GM18508 (cell line): ENCODE results near the gene SRP68.

Source experiments
- ATAC-seq: cut with Tn5 transposase; IDR thresholded peaks from one replicate; pipeline ENCODE4 v1.9.1; 2021; ENCODE audit warnings: moderate number of reproducible peaks; ENCODE audit not compliant: insufficient read depth, unreplicated experiment

Gene SRP68

DNA sequence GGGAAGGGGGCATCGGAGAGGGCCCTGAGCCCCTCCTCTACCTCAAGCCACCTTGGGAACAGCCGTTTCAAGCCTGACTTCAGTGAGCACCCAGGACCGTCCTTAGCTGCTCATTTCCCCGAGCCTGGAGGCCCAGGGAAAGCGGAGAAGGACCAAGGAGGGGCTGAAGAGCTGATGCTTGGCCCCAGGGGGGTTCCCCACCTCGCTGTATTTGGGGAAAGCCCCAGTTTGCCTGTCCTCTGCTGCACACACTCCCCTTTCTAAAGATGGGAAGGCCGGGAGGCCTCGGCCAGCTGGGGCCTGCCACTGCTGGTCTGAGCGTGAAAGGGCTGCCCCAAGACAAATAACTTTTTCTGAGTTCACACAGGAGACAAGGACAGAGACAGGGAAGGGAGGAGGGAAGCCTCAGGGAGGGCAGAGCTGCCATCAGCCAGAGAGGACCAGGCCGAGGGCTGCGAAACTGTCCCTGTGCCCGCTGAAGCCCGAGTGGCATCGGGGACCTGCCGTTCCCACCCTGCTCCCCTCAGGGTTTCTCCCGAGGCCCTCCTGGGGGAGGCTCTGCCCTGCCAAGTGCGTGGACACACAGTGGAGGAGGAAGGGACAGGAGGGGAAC is 18.3 kb upstream of the SRP68 start:
- ATAC-seq = no peak

DNA sequence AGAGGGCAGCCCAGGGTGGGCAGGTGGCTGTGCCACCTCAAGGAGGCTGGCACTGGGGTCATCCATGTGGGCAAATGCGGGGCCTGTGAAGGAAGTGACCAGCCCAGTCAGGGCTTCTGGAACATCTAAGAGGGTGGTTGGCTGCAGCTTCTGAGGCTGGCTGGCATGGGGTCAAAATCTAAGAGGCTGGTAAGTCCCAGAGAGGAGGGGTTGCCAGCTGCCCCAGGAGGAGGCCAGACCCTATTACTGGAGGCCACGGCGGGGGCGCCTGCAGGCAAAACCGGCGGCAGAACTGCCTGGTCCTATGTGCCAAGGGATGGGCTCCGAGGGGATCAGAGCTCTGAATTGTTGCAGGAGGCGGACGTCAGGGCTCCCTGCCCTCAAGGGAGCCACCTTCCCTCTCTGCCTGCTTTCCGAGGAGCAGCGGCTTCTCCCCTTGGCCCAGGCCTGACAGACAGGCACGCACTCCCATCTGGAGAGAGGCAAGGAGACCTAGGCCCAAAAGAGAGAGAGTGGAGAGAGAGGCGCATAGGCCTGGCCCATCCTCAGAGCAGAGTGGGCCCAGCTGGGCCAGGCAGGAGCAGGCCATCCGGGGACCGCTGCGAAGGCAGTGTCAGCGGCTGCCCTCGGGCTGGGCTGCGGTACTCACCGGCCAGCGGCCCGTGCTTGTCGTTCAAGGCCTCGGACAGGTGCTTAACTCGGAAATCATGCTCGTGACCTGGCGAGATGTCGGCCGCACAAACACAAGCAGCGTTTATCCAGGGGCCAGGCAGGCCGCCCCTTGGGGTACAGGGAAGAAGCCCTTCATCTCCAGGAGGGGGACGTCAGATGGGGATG is 17.6 kb upstream of the SRP68 start:
- ATAC-seq = no peak

DNA sequence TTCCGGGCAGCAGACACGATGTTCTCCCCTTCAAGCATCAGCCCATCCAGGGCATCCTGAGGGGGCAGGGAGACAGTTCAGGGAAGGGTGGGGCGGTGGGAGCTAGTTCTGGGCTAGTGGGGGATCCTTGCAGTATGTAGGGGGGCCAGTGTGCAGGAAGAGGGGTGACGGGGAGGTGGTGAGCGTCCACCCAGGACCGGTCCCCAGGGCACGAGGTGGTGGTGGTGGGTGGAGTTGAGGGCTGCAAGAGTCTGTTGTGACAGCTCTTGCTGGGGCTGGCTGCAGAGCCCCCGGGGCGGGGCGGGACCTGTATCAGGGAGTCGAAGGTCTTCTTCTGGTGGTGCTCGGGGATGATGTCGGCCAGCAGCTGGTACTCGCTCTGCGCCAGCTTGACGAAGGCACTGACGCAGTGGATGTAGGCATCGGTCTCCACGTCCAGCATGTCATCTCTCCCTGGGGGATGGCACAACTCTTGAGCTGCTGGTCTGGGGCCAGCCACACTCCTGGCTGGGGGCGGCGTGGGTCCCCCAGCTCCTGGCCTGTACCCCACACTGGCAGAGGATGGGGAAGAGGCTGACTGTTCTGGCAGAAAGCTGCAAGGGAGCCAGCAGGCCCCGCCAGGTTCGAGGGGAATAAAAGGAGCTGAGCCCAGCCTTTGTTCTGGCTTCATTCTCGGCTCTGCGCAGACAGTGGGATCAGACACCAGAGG is 16.7 kb upstream of the SRP68 start:
- ATAC-seq = no peak

DNA sequence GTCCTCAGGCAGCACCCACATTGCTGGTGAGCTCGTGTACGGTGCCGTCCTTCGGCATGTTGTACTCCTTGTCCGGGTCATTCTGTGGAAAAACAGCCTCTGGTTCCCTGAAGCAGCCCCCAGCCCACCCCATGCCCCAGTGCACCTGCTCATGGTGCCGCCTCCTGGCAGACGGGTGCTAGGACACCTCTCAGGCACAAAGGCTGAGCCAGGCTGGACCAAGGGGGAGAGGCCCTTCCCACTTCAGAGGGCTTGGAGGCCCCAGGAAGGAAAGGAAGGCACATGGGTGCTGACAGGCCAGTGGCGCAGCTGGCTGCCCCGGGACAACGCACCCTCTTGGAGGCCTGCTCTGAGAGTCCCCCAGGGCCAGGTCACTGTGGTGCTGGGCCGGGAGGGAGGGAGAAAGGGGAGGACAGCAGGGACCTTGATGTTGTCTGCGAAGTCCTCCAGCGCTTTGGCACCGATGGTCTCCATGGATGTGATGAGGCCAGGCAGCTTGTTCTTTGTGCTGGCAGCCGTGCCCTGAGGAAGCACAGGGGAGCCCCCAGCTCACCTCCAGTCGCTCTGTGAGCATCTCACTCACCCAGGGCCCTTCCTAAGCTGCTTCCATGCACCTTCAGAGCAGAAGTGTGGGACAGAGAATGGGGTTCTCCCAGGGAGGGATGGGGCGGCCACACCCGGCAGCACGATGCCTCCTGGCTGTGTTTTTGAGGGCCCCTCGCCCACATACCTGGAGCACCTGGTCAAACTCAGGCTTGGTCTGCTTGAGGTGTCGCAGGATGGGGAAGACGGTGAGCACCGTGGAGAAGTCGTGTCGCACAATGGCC is 15.9 kb upstream of the SRP68 start:
- ATAC-seq = no peak

- no peak for ATAC-seq
Observed at GRCh38 chr17:76087531-76087930, 15.2 kb upstream of the SRP68 start.

- ATAC-seq = no peak
Observed at GRCh38 chr17:76086384-76086783, 14.1 kb upstream of the SRP68 start.

DNA sequence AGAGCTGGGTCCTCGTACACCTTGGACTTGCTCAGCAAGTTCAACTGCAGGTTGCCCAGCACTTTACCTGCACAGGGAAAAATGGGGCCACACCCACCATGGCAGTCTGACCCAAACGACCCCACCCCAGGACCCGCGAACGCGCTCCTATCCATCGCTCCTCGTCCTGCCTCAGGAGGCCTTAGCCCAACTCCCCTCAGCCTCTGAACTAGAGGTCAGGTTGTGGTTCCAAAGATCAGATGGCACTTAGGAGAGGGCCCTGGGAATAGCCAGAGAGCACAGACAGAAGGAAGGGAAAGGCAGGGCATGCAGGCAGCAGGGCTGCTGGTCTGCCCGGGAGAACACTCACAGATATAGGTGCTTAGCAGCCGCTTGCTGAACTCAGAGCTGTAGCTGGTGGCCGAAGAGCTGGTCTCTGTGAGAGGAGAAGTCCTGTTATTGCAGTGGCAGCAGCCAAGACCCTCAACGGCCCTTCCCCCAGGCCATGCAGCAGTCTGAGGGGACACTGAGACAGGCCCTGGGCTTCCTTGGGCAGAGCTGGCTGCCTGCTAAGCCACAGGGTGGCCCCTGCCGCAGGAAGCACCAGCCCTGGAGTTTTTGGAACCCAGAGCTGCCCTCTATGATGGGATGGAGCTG is 13.5 kb upstream of the SRP68 start:
- ATAC-seq = no peak

- ATAC-seq = no peak
Observed at GRCh38 chr17:76085066-76085730, 12.9 kb upstream of the SRP68 start.

- ATAC-seq = no peak
Observed at GRCh38 chr17:76083536-76084182, 11.3 kb upstream of the SRP68 start.

DNA sequence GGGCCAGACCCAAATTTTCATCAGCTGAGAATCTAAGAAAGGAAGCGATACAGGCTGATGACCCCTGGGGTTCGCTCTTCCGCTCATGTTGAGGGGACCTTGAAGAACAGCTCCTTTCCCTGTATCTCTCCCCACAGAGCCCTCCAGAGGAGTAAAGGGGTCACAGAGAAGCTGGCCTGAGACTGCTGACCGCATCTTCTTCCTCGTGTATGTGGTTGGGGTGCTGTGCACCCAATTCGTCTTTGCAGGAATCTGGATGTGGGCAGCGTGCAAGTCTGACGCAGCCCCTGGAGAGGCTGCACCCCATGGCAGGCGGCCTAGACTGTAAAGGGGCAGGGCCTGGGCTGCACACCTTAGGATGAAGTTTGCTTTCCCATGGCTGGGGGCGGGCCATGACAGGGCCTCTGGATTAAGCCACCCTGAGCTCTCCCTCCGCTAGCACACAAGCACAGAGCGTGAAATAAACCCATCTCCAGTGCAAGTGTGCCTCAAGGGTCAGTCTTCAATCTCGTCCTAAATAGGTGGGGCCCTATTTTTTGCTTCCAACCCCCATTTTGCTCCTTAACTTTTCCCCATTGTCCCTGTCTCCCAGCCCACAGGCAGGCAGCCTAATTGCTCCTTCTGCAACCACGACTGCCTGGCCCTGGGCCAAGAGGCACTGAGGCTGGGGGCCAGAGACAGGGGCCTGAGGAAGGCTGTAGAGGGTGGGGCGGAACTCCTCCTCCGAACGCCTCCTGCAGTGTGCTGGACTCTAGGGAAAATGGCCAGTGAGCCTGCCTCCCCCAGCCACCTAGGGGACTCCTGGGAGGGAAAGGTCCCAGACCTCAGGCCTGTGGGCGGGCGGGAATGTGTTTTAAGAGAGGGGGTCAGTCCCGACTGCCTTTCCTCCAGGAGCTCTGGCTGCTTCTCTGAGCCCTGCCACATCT is 10.3 kb upstream of the SRP68 start:
- ATAC-seq = no peak

GRCh38 chr17:76081295-76082210 is 9.2 kb upstream of the SRP68 start:
- ATAC-seq = no peak

- no peak for ATAC-seq
Observed at GRCh38 chr17:76080768-76081287, 8.5 kb upstream of the SRP68 start.

GRCh38 chr17:76079956-76080767 is 7.8 kb upstream of the SRP68 start:
- ATAC-seq = no peak

GRCh38 chr17:76079535-76079955 is 7.2 kb upstream of the SRP68 start:
- no peak for ATAC-seq

DNA sequence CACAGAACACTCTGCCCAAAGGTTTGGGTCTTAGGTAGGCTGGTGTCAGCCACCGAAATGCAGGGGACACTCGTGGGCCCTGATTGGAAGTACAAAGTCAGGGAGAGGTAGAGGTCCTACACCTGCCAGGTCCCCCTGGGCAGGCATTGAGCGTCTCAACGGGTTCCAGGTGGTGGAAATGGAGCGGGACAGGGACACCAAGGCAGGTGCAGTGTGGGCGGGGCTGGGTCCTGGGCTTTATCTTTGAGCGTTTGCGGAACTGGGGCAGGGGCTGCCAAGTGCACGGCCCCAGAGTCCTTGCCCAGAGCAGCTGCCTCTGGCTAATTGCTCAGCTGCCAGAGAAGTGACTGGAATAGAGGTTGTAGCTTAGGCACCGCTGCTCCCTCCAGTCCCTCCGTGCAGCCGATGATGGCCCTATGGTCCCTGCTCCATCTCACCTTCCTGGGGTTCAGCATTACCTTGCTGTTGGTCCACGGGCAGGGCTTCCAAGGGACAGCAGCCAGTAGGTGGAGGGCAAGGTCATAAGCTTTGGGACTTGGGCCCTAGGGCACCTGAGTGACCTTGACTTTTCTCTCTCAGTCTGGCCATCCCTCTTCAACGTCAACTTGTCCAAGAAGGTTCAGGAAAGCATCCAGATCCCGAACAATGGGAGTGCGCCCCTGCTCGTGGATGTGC is 6.7 kb upstream of the SRP68 start, which contains the start of gene ZACN:
Gene ZACN, plus strand, starts transcription at position 323 of the 675 bp plus-strand sequence. Its CDS starts 83 bp downstream, at position 406.
- no peak for ATAC-seq
